ENCODE measurements around the gene KNG1.

The KNG1 gene

GRCh38 chr3:186754006-186754405 is 36.8 kb downstream of the KNG1 start:
- Histone ChIP-seq H3K4me2 (ENCODE audit: low read depth, low read length, poor library complexity, severe bottlenecking) (no peak overlapping the region), H3K9ac (ENCODE audit: low read length) (no peak overlapping the region), H3K36me3 (ENCODE audit: low read length) (no peaks in the 10 kb centered on the region), H3K9me2 (replicated peaks; ENCODE audit: insufficient read depth, low read length) (no peaks in the 10 kb centered on the region), H2AFZ (ENCODE audit: low read depth, low read length, severe bottlenecking) (no peak overlapping the region), H3K9me3 (ENCODE audit: insufficient read depth, low read length) (no peaks in the 10 kb centered on the region), H3K79me2 (ENCODE audit: insufficient read depth, low read length) (no peaks in the 10 kb centered on the region), H3K4me3 (ENCODE audit: insufficient read depth, low read length, poor library complexity, severe bottlenecking) (no peak overlapping the region), H4K20me1 (ENCODE audit: low read depth, low read length) (no peaks in the 10 kb centered on the region), H3F3A (ENCODE audit: insufficient read depth) (no peaks in the 10 kb centered on the region), H3K27ac (ENCODE audit: low read depth, low read length) (no peak overlapping the region), H3K27me3 (ENCODE audit: low read length) (no peaks in the 10 kb centered on the region)
- TF ChIP-seq CTCF (IDR thresholded peaks at IDR 0.05; ENCODE audit: insufficient read depth, low read length, poor library complexity, severe bottlenecking), result no peak
- TF ChIP-seq EZH2phosphoT487 (conservative IDR thresholded peaks at IDR 0.05; ENCODE audit: low read length), result no peak

GRCh38 chr3:186754871-186755270 is 37.7 kb downstream of the KNG1 start:
- no peak overlapping the region for H3K4me3 ChIP-seq (ENCODE audit: insufficient read depth, low read length, poor library complexity, severe bottlenecking)

GRCh38 chr3:186757214-186757613 is 40.1 kb downstream of the KNG1 start:
- no peak overlapping the region for H3K4me3 ChIP-seq (ENCODE audit: insufficient read depth, low read length, poor library complexity, severe bottlenecking)
- H3K27ac ChIP-seq (ENCODE audit: low read depth, low read length), result no peak overlapping the region
- no peaks in the 10 kb centered on the region for H3F3A ChIP-seq (ENCODE audit: insufficient read depth)
- TF ChIP-seq CTCF (IDR thresholded peaks at IDR 0.05; ENCODE audit: insufficient read depth, low read length, poor library complexity, severe bottlenecking) (no peak), EZH2phosphoT487 (conservative IDR thresholded peaks at IDR 0.05; ENCODE audit: low read length) (no peak)
- no peaks in the 10 kb centered on the region for H3K27me3 ChIP-seq (ENCODE audit: low read length)
- H4K20me1 ChIP-seq (ENCODE audit: low read depth, low read length), result no peaks in the 10 kb centered on the region
- H3K4me2 ChIP-seq (ENCODE audit: low read depth, low read length, poor library complexity, severe bottlenecking), result no peak overlapping the region
- no peaks in the 10 kb centered on the region for H3K9me3 ChIP-seq (ENCODE audit: insufficient read depth, low read length)
- H3K79me2 ChIP-seq (ENCODE audit: insufficient read depth, low read length), result no peaks in the 10 kb centered on the region
- H3K9me2 ChIP-seq (replicated peaks; ENCODE audit: insufficient read depth, low read length), result no peaks in the 10 kb centered on the region
- no peak overlapping the region for H3K9ac ChIP-seq (ENCODE audit: low read length)
- no peaks in the 10 kb centered on the region for H3K36me3 ChIP-seq (ENCODE audit: low read length)
- H2AFZ ChIP-seq (ENCODE audit: low read depth, low read length, severe bottlenecking), result no peak overlapping the region

More at GRCh38 chr3:186754871-186755270, 37.7 kb downstream of the KNG1 start:
- no peaks in the 10 kb centered on the region for H3K27me3 ChIP-seq (ENCODE audit: low read length)
- TF ChIP-seq CTCF (IDR thresholded peaks at IDR 0.05; ENCODE audit: insufficient read depth, low read length, poor library complexity, severe bottlenecking), result no peak
- no peak for TF ChIP-seq EZH2phosphoT487 (conservative IDR thresholded peaks at IDR 0.05; ENCODE audit: low read length)
- H3F3A ChIP-seq (ENCODE audit: insufficient read depth), result no peaks in the 10 kb centered on the region
- H4K20me1 ChIP-seq (ENCODE audit: low read depth, low read length), result no peaks in the 10 kb centered on the region
- H3K79me2 ChIP-seq (ENCODE audit: insufficient read depth, low read length), result no peaks in the 10 kb centered on the region
- H3K27ac ChIP-seq (ENCODE audit: low read depth, low read length), result no peak overlapping the region
- no peak overlapping the region for H3K4me2 ChIP-seq (ENCODE audit: low read depth, low read length, poor library complexity, severe bottlenecking)
- no peak overlapping the region for H2AFZ ChIP-seq (ENCODE audit: low read depth, low read length, severe bottlenecking)
- no peaks in the 10 kb centered on the region for H3K36me3 ChIP-seq (ENCODE audit: low read length)
- no peaks in the 10 kb centered on the region for H3K9me3 ChIP-seq (ENCODE audit: insufficient read depth, low read length)
- H3K9ac ChIP-seq (ENCODE audit: low read length), result no peak overlapping the region
- H3K9me2 ChIP-seq (replicated peaks; ENCODE audit: insufficient read depth, low read length), result no peaks in the 10 kb centered on the region
